Keratinocyte (primary cell): ENCODE measurements around the gene NHLRC2.

Experiments used
- EZH2 ChIP-seq: IDR thresholded peaks from one replicate; pipeline ENCODE4 v1.6.1; 2012; ENCODE audit warnings: inconsistent platforms, mild to moderate bottlenecking, low read length, moderate library complexity
- TF ChIP-seq, protein P1 (sequence below), 3 experiments: IDR thresholded peaks in 1 of 3; conservative IDR thresholded peaks in 1 of 3; optimal IDR thresholded peaks in 1 of 3; 2 replicates in 2 of 3; 3 replicates in 1 of 3; pipeline versions ENCODE3 to v1.5.1; 2011; ENCODE audit warnings: low read length in 3 of 3, mild to moderate bottlenecking in 3 of 3, moderate library complexity in 2 of 3, control low read depth in 1 of 3, inconsistent platforms in 1 of 3; ENCODE audit not compliant: insufficient read depth in 2 of 3; ENCODE audit errors: extremely low read depth in 1 of 3

- TF ChIP-seq, protein P1, sequence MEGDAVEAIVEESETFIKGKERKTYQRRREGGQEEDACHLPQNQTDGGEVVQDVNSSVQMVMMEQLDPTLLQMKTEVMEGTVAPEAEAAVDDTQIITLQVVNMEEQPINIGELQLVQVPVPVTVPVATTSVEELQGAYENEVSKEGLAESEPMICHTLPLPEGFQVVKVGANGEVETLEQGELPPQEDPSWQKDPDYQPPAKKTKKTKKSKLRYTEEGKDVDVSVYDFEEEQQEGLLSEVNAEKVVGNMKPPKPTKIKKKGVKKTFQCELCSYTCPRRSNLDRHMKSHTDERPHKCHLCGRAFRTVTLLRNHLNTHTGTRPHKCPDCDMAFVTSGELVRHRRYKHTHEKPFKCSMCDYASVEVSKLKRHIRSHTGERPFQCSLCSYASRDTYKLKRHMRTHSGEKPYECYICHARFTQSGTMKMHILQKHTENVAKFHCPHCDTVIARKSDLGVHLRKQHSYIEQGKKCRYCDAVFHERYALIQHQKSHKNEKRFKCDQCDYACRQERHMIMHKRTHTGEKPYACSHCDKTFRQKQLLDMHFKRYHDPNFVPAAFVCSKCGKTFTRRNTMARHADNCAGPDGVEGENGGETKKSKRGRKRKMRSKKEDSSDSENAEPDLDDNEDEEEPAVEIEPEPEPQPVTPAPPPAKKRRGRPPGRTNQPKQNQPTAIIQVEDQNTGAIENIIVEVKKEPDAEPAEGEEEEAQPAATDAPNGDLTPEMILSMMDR (optimal IDR thresholded peaks at IDR 0.05 in 1 of 3, IDR thresholded peaks at IDR 0.05 in 1 of 3, conservative IDR thresholded peaks at IDR 0.05 in 1 of 3; ENCODE audit: extremely low read depth in 1 of 3, insufficient read depth in 2 of 3, low read length in 3 of 3): no peak
- TF ChIP-seq EZH2: no peak
These were observed 106.2 kb downstream of the NHLRC2 start for GRCh38 chr10:113960617-113961181.
